GM21526 (cell line): Measurements from ENCODE around the gene SPACA5.
"Not testable (repeated sequence)": the region's sequence is repeated elsewhere in the genome, so short reads cannot be mapped to it uniquely, and the experiment has no call there.

Experiments used
- ATAC-seq: cut with Tn5 transposase; IDR thresholded peaks from one replicate; pipeline ENCODE4 v1.9.1; 2021; ENCODE audit warnings: moderate library complexity; ENCODE audit not compliant: unreplicated experiment, low FRiP score

SPACA5 gene

DNA sequence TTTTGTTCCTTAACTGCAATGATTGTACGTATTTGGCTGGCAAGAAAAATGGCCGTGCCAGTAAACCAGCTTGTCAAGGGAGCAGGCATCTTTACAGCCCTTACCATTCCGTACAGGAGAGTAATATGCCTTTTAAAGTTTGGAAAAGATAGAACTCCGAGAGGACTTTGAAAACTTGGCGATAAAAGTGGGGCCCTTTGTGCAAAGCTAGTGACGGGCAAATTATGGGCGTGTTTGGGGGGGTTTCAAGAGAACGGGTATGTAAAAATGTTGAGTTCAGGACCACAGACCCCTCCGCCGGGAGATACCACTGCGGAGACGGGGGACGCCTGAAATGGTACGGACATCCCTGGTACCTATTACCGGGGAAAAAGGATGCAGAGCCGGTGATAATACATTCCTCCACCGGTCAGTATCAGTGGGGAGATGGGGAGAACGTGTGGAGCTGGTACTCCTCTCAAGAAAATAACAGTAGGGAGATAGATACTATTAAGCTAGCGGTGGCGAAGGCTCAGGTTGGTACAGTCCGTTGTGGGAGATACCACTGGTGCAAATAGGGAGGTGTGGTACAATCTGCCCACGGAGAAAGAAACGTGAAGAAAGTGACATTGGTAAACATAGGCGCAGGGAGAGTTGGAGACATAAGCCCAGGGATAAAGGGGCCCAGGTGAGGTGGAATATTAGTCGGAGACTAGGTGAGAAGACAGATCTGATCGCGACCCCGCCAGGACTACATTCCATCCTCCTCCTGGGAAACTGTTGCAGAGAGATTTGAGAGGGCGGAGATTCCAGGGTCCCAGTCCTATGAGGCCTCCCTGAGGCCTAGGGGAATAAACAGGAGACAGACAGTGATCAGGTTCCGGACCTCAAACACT is 14.5 kb downstream of the SPACA5 start:
- peak; percentile 46 for ATAC-seq

GRCh38 chrX:48022100-48022499 is 15.3 kb downstream of the SPACA5 start:
- ATAC-seq, result no peak

DNA sequence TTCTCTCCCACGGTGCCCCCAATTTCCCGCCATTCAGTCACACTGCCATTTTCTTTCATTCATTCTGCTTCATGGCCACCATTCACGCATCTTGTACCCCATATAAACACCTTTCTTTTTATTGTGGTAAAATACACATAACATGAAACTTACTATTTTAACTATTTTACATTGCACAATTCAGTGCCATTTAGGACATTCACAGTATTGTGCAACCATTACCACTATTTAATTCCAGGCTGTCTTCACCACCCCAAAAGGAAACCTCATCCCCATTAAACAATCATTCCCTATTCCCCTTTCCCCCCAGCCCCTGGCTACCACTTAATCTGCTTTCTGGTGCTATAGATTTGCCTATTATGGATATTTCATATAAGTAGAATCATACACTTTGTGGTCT is 15.9 kb downstream of the SPACA5 start:
- no peak for ATAC-seq

DNA sequence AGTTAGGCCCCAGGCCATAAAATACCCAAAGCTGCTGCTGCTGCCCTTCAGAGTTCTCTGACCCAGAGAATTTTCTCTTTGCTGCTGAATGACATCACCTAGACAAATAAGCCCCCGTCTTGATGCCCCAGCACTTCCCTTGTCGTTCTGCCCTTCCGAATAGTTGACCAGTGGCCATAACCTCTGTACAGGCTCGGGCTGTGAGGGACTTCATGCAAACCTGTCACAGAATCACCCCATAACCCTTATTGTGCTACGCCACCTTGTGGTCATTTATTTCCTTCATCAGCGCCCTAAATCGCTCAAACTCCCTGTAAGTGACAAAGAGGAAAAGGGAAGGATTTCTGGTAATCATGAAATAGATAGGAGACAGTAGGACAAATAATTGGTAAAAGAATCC is 18.8 kb downstream of the SPACA5 start:
- no peak for ATAC-seq

GRCh38 chrX:48027545-48027944 is 20.8 kb downstream of the SPACA5 start:
- not testable (repeated sequence) for ATAC-seq

DNA sequence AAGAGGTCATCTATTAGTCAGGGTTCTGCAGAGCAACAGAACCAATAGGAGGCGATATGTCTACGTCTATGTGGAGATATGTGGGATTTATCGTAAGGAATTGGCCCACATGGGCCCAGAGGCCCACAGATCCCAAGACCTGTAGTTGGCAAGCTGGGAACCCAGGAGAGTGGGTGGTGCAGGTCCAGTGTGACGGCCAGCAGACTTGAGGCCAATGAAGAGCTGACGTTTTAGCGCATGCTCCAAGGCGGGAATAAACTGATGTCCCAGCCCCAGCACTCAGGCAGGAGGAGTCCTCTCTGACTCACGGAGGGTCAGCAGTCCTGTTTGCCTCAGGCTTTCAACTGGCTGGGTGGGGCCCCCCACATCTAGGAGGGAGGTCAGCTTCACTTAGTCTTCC is 21.3 kb downstream of the SPACA5 start:
- ATAC-seq, result no peak

- no peak for ATAC-seq
Observed at GRCh38 chrX:48030237-48030636, 23.4 kb downstream of the SPACA5 start.

DNA sequence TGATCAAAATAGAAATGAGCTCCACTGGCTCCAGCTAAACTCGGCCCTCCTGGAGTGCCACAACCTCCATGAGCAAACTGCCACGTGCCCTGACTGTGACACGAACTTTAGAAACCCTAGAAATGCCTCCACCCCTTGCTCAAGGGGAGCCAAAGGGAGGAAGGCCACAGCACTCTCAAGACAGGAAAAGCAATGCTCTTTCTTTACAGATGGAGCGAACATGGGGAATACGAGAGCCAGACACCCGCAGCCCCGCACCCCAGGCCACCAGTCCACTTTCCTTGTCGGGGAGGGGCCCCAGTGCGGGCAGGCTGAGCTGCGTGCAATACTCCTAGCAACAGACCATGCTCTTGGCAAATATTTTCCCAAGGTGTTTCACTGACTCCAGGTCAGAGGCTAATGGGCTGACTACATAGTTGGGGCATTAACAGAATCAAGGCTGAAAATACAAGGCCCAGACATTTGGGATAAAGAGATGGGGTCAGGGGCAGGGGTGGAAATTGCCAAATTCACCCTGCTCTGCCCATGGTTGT is 23.9 kb downstream of the SPACA5 start:
- not testable (repeated sequence) for ATAC-seq

DNA sequence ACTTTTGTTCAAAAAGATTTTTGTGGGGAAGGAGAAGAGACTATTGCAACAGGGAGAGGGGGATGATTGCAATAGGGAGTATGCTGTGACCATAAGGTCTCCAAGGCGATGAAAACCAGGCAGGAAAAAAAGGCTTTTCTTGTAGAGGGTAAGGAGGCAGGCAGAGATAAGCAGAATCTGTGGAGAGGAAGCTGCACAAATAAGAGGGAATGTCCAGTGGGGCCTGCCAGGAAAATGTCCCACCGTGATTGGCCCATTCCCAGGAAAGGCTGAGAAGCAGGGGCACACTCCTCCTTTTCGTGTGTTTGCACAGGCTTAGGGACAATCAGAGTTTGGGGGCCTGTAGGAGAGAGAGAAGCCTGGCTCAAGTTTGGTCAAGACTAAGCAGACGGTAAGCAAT is 29.1 kb downstream of the SPACA5 start:
- ATAC-seq, result no peak

- ATAC-seq, result no peak
Observed at GRCh38 chrX:48043056-48043455, 36.3 kb downstream of the SPACA5 start.

- no peak for ATAC-seq
Observed at GRCh38 chrX:48045410-48046311, 38.9 kb downstream of the SPACA5 start.

- no peak for ATAC-seq
Observed at GRCh38 chrX:48046846-48047245, 40.1 kb downstream of the SPACA5 start.

DNA sequence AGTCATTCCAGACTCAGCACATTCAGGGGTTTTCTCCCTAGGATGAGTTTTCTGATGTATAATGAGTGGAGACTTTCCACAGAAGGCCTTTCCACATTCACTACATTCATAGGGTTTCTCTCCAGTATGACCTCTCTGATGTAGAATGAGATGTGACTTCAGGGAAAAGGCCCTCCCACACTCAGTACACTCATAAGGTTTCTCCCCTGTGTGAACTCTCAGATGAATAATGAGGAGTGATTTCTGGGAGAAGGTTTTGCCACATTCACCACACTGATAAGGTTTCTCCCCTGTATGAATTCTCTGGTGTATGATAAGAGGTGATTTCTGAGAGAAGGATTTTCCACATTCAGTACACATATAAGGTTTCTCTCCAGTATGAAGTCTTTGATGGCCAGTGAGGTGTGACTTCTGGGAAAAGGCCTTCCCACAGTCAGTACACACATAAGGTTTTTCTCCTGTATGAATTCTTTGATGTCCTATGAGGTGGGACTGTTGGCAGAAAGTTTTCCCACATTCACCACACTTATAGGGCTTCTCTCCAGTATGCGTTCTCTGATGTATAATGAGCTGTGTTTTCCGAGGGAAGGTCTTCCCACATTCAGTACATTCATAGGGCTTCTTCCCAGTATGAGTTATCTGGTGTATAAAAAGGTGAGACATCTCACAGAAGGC is 52.0 kb downstream of the SPACA5 start:
- ATAC-seq, result no peak

DNA sequence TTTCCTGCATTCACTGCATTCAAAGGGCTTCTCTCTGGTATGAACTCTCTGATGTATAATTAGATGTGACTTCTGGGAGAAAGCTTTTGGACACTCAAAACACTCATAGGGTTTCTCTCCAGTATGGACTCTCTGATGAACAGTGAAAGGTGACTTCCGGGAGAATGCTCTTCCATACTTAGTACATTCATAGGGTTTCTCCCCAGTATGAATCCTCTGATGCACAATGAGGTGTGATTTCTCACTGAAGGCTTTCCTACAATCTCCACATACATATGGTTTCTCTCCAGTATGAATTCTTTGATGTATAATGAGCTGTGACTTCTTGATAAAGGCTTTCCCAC is 52.5 kb downstream of the SPACA5 start:
- ATAC-seq, result no peak
